Mesothelial cell of epicardium (in vitro differentiated cells): ENCODE data around the gene PLD5. TPM values are rescaled to one million over a fixed set of nuclear protein-coding genes. Genes with fewer than 3 reads are reported as not detected.

ENCODE experiments used
- DNase-seq, 2 experiments: peaks; one replicate each; pipeline ENCODE4 v3.0.0; 2021; ENCODE audit warnings: low spot score in 2 of 2; ENCODE audit not compliant: unreplicated experiment in 2 of 2
- H3K27ac Mint-ChIP-seq: 2 replicates; pipeline ENCODE4 v1.8.0; 2021; ENCODE audit warnings: mixed read lengths
- H3K27me3 Mint-ChIP-seq: 2 replicates; pipeline ENCODE4 v1.8.0; 2021; ENCODE audit warnings: low read depth, mixed read lengths
- H3K36me3 Mint-ChIP-seq: 2 replicates; pipeline ENCODE4 v1.8.0; 2021; ENCODE audit warnings: mixed read lengths
- H3K4me1 Mint-ChIP-seq: 2 replicates; pipeline ENCODE4 v1.8.0; 2021; ENCODE audit warnings: mixed read lengths
- H3K4me3 Mint-ChIP-seq: 2 replicates; pipeline ENCODE4 v1.8.0; 2021; ENCODE audit warnings: mild to moderate bottlenecking, moderate library complexity, mixed read lengths
- H3K9me3 Mint-ChIP-seq: 2 replicates; pipeline ENCODE4 v1.8.0; 2021; ENCODE audit warnings: mixed read lengths
- CTCF ChIP-seq: fragments of 200-600 bp; sonication (generic); IDR thresholded peaks from one replicate; pipeline ENCODE4 v1.5.0; 2021; ENCODE audit warnings: antibody characterized with exemption; ENCODE audit not compliant: unreplicated experiment
- total RNA-seq: library from RNA; stranded (reverse); gene quantifications from 3 replicates; pipeline ENCODE4 v1.2.1, GENCODE V29; 2021

PLD5 gene
- total RNA-seq, 1 donor from 2014 or later: 4.3 TPM

DNA sequence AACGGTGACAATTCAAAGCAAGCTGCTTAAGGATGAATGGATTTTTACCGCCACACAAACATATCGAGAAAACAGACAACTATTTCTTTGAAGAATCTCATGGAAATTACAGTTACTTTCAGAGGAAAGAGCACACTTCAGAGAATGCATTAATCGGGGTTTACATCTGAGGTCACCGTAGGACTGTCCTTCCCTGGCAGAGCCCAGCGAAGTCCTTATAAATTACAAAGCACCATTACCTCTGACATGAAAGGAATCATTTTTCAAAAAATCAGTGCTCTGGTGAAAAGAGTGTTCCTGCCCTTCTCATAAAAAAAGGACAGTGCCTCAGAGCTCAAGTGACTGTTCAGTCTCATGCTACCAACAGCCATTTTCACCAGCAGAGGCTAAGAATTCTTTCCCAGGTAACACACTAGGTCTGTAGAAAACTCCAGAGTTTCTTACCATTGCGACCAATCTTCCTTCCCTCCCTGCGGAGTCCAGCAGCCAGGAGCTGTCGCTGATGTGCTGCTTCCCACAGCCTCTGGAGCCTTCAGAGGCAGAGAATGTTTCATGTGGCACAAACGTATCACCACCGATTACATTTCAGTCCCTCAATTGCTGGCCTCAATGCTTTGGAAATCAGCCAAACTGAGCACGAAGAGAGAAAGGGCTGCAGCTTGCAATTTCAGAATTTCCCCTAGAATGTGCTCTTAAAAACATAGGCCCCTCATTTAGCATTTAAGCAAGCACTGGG, 75.4 kb downstream of the PLD5 start:
- no peak for DNase-seq
- Mint-ChIP-seq H3K27me3 (no peaks in the 10 kb centered on the region), H3K27ac (peak overlapping the region; percentile 33), H3K4me1 (peaks cover 30% of the 10 kb centered on the region), H3K36me3 (no peaks in the 10 kb centered on the region), H3K4me3 (peak overlapping the region; percentile 14), H3K9me3 (no peaks in the 10 kb centered on the region)
- no peak for TF ChIP-seq CTCF

DNA sequence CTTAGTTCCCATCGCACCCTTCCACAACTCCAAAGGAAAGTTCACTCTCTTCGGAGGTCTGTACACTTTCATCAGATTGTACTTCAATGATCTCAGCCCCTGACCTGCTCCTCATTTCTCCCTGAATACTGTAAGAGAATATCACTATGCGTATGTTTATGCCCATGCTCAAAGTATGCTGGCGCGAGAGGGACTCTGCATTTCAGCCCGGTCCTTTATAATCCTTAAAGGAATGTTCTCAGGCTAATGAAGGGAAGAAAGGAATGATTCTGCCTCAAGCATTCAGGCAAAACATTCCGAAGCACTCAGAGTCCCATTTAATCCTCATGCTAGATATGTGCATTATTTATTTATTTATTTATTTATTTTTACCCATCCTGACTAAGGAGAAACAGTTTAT, 76.8 kb downstream of the PLD5 start:
- Mint-ChIP-seq H3K9me3 (no peaks in the 10 kb centered on the region), H3K27me3 (no peaks in the 10 kb centered on the region), H3K4me3 (no peak overlapping the region), H3K4me1 (peaks cover 30% of the 10 kb centered on the region), H3K36me3 (no peaks in the 10 kb centered on the region), H3K27ac (no peak overlapping the region)
- DNase-seq: no peak
- TF ChIP-seq CTCF: no peak

- Mint-ChIP-seq H3K27ac (no peak overlapping the region), H3K27me3 (peaks cover 2% of the 10 kb centered on the region), H3K36me3 (no peaks in the 10 kb centered on the region), H3K9me3 (no peaks in the 10 kb centered on the region), H3K4me1 (no peaks in the 10 kb centered on the region), H3K4me3 (no peak overlapping the region)
- no peak for DNase-seq
- no peak for TF ChIP-seq CTCF
Measured at GRCh38 chr1:242440757-242441156, 83.7 kb downstream of the PLD5 start.

GRCh38 chr1:242435200-242435599, 89.3 kb downstream of the PLD5 start:
- peaks cover 2% of the 10 kb centered on the region for H3K27me3 Mint-ChIP-seq
- TF ChIP-seq CTCF: no peak

GRCh38 chr1:242432491-242433095, 91.9 kb downstream of the PLD5 start:
- no peak for TF ChIP-seq CTCF
- DNase-seq: no peak
- H3K27me3 Mint-ChIP-seq: no peaks in the 10 kb centered on the region
- H3K4me1 Mint-ChIP-seq: peaks cover 18% of the 10 kb centered on the region
- peaks cover 20% of the 10 kb centered on the region for H3K9me3 Mint-ChIP-seq
- H3K27ac Mint-ChIP-seq: no peak overlapping the region
- peaks cover 2% of the 10 kb centered on the region for H3K36me3 Mint-ChIP-seq
- no peak overlapping the region for H3K4me3 Mint-ChIP-seq

More at GRCh38 chr1:242435200-242435599, 89.3 kb downstream of the PLD5 start:
- DNase-seq: no peak
- Mint-ChIP-seq H3K4me3 (no peak overlapping the region), H3K27ac (no peak overlapping the region), H3K36me3 (peaks cover 2% of the 10 kb centered on the region), H3K9me3 (peaks cover 19% of the 10 kb centered on the region), H3K4me1 (no peaks in the 10 kb centered on the region)
